GM19455 (cell line): ENCODE measurements around the gene ABCC8.

ENCODE experiments used
- ATAC-seq: cut with Tn5 transposase; IDR thresholded peaks from one replicate; pipeline ENCODE4 v1.9.1; 2021; ENCODE audit not compliant: unreplicated experiment

ABCC8 gene

GRCh38 chr11:17389211-17389956 is 87.3 kb downstream of the ABCC8 start:
- peak; percentile 64 for ATAC-seq

GRCh38 chr11:17388609-17389210 is 87.9 kb downstream of the ABCC8 start, which contains the start of gene KCNJ11:
Gene KCNJ11, minus strand, starts transcription at chr11:17388659. Its CDS starts 568 bp downstream, at chr11:17388091.
- peak; percentile 55 for ATAC-seq

- ATAC-seq = no peak
Observed at GRCh38 chr11:17387811-17388210, 88.8 kb downstream of the ABCC8 start.

GRCh38 chr11:17387254-17387653 is 89.4 kb downstream of the ABCC8 start:
- ATAC-seq = no peak

DNA sequence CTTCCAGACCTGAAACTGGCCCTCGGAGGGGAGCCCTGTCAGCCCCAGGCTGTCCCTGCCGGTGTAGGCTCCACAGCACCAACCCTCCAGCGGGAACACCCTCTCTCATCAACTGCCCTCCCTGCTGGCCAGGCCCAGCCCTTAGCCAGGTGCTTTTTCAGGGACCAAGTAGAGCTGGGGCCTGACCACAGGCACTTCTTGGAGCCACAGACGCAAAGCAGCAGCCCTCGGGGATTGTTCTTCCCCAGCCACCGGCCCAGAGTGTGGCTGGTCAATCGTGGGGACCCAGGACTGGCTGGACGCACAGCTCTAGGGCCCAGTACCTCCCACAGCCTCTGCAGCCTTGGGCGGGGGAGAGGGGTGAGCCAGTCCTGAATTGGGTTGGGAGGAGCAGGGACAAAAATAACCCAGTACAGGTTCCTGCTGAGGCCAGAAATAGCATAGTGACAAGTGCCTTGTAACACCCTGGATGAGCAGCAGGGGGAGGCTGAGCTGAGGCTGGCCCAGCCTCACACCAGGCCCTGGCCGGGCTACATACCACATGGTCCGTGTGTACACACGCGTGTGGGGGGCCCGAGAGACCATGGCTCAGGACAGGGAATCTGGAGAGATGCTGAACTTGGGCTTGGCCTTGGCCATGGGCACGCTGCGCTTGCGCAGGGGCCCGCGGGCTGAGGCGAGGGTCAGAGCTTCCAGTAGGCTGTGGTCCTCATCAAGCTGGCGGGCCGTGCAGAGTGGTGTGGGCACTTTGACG is 90.1 kb downstream of the ABCC8 start:
- no peak for ATAC-seq

GRCh38 chr11:17385926-17386325 is 90.7 kb downstream of the ABCC8 start:
- no peak for ATAC-seq

- ATAC-seq = no peak
Observed at GRCh38 chr11:17385492-17385891, 91.2 kb downstream of the ABCC8 start.

GRCh38 chr11:17384002-17384511 is 92.6 kb downstream of the ABCC8 start:
- no peak for ATAC-seq

DNA sequence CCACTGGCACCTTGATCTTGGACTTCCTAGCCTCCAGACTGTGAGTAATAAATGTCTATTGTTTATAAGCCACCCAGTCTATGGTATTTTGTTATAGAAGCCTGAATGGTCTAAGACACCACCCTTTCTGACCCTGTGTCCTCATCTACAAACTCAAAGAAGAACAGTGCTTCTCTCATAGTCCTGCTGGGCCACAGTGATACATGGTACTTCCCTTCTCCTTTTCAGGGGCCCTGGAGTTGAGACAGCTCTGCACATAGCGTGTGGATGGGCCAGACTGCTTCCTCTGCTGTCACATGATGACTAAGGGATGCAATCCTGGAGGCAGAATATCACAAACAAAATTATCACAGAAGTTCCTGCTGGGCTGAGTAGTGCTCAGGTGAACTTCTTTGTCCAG is 93.2 kb downstream of the ABCC8 start:
- ATAC-seq = no peak

GRCh38 chr11:17382046-17382728 is 94.5 kb downstream of the ABCC8 start:
- no peak for ATAC-seq

- no peak for ATAC-seq
Observed at GRCh38 chr11:17381156-17381555, 95.5 kb downstream of the ABCC8 start.

DNA sequence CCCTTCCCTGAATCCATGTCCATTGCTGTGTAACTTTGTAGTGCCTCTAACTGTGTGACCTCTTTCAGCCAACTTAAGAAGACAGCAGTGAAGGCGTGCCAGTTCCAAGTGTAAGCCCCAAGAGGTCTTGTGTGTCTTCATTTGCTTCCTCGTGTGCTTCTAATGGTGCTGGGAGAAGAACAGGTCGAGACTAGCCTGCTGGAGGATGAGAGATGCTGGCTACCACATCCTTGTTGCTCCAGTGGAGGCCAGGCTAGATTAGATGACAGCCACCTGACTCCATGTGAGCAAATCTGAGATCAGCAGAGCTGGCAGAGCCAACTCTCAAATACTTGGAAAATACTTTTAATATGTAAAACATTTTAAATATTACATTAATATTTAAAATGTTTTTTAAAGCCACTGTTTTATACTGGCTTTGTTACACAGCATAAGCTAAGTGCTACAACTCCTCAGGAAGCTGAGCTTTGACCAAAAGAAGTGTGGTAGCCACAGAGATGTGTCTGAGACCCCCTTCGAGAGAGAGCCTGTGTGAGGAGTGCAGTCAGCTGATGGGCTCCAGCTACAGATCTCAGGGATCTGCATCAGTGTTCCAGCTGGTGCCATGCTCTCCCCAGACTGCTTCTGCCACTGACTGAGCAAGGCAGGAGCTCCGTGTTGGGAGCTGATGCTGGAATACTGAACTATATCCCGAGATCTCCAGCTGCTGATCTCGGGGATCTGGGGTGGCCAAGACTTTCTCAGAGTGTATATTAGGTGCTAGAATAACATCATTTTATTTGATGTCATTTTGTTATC is 97.1 kb downstream of the ABCC8 start:
- ATAC-seq = no peak

DNA sequence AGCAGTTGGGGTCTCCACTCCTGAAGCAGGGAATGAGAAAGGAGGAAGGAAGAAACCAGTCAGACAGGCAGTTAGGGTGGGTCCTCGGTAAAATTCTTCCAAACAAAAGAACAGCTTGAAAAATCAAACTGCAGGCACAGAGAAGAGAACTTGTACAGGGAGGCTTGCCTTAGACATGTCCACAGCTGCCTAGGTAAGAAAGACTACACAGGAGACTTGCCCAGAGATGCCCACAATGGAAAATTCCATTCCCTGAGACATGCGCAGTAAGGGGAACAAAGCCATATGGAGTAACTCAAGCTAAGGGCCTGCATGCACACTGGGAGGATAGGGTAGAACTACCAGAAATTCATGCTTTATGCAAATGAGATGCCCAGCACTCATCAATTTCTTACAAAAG is 98.0 kb downstream of the ABCC8 start:
- no peak for ATAC-seq

DNA sequence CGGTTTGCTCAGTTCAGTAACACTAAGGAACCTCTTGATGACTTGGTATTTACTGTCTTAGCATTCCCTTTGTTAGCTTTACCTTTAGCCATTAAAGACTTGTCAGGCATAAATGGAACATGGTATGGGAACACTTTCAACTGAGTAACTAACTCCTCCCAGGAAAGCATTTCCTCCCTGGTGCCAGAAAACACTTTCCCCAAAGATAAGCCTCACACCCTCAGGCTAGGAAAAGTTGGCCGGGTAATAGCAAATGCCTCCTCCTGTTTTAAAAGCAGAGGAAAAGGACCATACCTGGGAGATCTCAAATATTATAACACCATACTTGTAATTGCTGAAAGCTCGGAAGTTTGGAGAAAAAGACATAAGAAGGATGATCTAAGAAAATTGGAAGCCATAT is 100.2 kb downstream of the ABCC8 start:
- no peak for ATAC-seq

DNA sequence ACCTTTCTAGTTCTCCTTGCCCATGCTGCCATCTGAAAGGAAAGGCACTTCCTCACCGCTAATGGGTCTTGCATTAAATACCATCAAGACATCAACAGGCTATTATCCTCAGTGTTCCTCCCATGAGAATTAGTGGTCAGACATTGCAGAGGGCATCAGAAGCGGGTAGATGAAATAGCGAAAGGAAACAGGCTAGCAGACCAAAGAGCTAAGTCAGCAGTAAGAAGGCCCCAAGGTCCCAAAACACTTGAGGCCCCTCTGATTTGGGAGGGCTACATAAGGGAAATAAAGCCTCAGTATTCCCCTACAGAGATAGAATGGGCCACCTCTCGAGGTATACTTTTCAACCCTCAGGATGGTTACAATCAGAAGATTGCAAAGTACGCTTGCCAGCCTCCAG is 101.1 kb downstream of the ABCC8 start:
- ATAC-seq = no peak

GRCh38 chr11:17371614-17372013 is 105.0 kb downstream of the ABCC8 start:
- ATAC-seq = no peak

- ATAC-seq = no peak
Observed at GRCh38 chr11:17369684-17370243, 106.9 kb downstream of the ABCC8 start.

DNA sequence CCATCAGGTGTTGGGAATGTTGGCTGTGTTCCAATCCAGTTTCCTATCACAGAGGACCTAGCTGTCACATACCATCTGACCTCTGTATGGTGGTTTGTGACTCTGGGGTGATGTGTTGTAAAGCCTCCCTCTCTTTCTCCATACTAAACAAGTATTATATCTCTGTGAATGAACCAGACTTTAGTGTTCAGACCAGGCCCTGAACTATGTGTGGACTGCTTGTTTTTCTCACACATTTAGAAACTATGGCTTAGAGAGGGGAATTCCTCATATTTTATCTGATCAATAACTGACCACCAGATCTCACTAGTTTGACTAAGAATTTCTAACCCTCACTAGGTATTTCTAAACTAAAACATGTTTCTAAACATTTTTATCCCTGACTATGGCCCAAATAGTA is 107.6 kb downstream of the ABCC8 start:
- no peak for ATAC-seq

DNA sequence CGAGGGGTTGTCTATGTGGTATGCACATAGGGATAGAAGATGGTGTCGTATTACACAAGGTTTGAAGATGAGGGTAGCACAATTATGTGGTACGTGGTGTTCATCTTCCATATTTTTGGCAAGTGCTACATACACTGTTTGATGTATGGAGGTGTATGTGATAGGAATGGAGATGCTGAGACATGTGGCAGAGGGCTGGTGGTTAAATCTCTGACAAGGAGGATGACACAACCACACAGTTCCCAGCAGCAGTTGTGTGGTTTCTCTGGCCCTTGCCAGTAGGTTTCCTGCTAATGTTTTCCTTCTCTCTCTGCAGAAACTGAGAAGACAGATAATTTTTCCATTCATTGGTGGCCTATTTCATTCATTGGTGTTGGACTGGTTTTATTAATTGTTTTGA is 108.1 kb downstream of the ABCC8 start:
- ATAC-seq = no peak

GRCh38 chr11:17366495-17366894 is 110.2 kb downstream of the ABCC8 start:
- no peak for ATAC-seq
